ENCODE results near the gene CBX8. TPM values are rescaled to one million over a fixed set of nuclear protein-coding genes. Genes with fewer than 3 reads are reported as not detected.
"Not testable (repeated sequence)": the region's sequence is repeated elsewhere in the genome, so short reads cannot be mapped to it uniquely, and the experiment has no call there.

The CBX8 gene
- total RNA-seq, 1 donor from 2014 or later, result 6.3 TPM

GRCh38 chr17:79758271-79758670 is 38.6 kb downstream of the CBX8 start:
- intact Hi-C loops (cut with micrococcal nuclease), result no loop called here

GRCh38 chr17:79757140-79757745 is 39.6 kb downstream of the CBX8 start:
- intact Hi-C loops (cut with micrococcal nuclease), result no loop called here

- intact Hi-C loops (cut with micrococcal nuclease), result no loop called here
Observed at GRCh38 chr17:79755591-79755990, 41.3 kb downstream of the CBX8 start.

GRCh38 chr17:79754903-79755302 is 42.0 kb downstream of the CBX8 start:
- intact Hi-C loops (cut with micrococcal nuclease), result not testable (repeated sequence)

GRCh38 chr17:79754370-79754769 is 42.5 kb downstream of the CBX8 start:
- intact Hi-C loops (cut with micrococcal nuclease), result no loop called here

GRCh38 chr17:79752175-79752574 is 44.7 kb downstream of the CBX8 start:
- intact Hi-C loops (cut with micrococcal nuclease), result no loop called here

- intact Hi-C loops (cut with micrococcal nuclease), result no loop called here
Observed at GRCh38 chr17:79750650-79751545, 46.0 kb downstream of the CBX8 start.

- intact Hi-C loops (cut with micrococcal nuclease), result no loop called here
Observed at GRCh38 chr17:79749958-79750357, 46.9 kb downstream of the CBX8 start.

GRCh38 chr17:79749156-79749815 is 47.6 kb downstream of the CBX8 start:
- intact Hi-C loops (cut with micrococcal nuclease), result no loop called here

GRCh38 chr17:79748295-79749099 is 48.4 kb downstream of the CBX8 start:
- intact Hi-C loops (cut with micrococcal nuclease), result no loop called here

GRCh38 chr17:79747508-79748294 is 49.2 kb downstream of the CBX8 start:
- intact Hi-C loops (cut with micrococcal nuclease), result loop anchor here (2.0 kb wide), 2 partner anchors 63 to 243 kb away; no protein-coding TSS in a partner anchor

GRCh38 chr17:79746889-79747507 is 49.9 kb downstream of the CBX8 start:
- intact Hi-C loops (cut with micrococcal nuclease), result loop anchor here (1.0 to 2.0 kb wide), 6 partner anchors 19 to 244 kb away; partner anchors contain the start of gene CBX8

- intact Hi-C loops (cut with micrococcal nuclease), result loop anchor here (1.0 to 2.0 kb wide), 7 partner anchors 17 to 251 kb away; partner anchors contain the start of gene CBX8
Observed at GRCh38 chr17:79745641-79746105, 51.2 kb downstream of the CBX8 start.

GRCh38 chr17:79743614-79744013 is 53.3 kb downstream of the CBX8 start:
- intact Hi-C loops (cut with micrococcal nuclease), result loop anchor here (2.0 kb wide), 1 partner anchor 253 kb away; no protein-coding TSS in a partner anchor

GRCh38 chr17:79742951-79743476 is 53.9 kb downstream of the CBX8 start:
- intact Hi-C loops (cut with micrococcal nuclease), result no loop called here

- intact Hi-C loops (cut with micrococcal nuclease), result no loop called here
Observed at GRCh38 chr17:79742589-79742918, 54.3 kb downstream of the CBX8 start.
